KOPT-K1 (cell line): ENCODE data around the gene VWC2.

Experiments used
- H3K27ac ChIP-seq: fragments of 200-600 bp; sonication (generic); 2 replicates; pipeline ENCODE4 v1.5.1; 2016; ENCODE audit warnings: antibody characterized with exemption, mild to moderate bottlenecking, low read depth, low read length; ENCODE audit not compliant: poor library complexity, severe bottlenecking
- H3K36me3 ChIP-seq: fragments of 200-600 bp; sonication (generic); 2 replicates; pipeline ENCODE4 v1.5.1; 2017; ENCODE audit warnings: antibody characterized with exemption, mild to moderate bottlenecking, low read length, moderate library complexity; ENCODE audit not compliant: insufficient read depth
- H3K9me3 ChIP-seq: fragments of 200-600 bp; sonication (generic); 2 replicates; pipeline ENCODE4 v1.5.1; 2017; ENCODE audit warnings: antibody characterized with exemption, low read length, mild to moderate bottlenecking; ENCODE audit not compliant: insufficient read depth, poor library complexity, severe bottlenecking

VWC2 gene

GRCh38 chr7:49927631-49928030, 154.2 kb downstream of the VWC2 start:
- peaks cover 21% of the 10 kb centered on the region for H3K9me3 ChIP-seq
- no peak overlapping the region for H3K27ac ChIP-seq
- H3K36me3 ChIP-seq: no peaks in the 10 kb centered on the region

GRCh38 chr7:49928787-49929186, 155.3 kb downstream of the VWC2 start:
- H3K27ac ChIP-seq: no peak overlapping the region
- peaks cover 24% of the 10 kb centered on the region for H3K9me3 ChIP-seq
- no peaks in the 10 kb centered on the region for H3K36me3 ChIP-seq

GRCh38 chr7:49931627-49932026, 158.2 kb downstream of the VWC2 start:
- H3K36me3 ChIP-seq: no peaks in the 10 kb centered on the region
- peaks cover 24% of the 10 kb centered on the region for H3K9me3 ChIP-seq
- no peak overlapping the region for H3K27ac ChIP-seq

- Histone ChIP-seq H3K9me3 (peaks cover 3% of the 10 kb centered on the region), H3K27ac (no peak overlapping the region), H3K36me3 (no peaks in the 10 kb centered on the region)
Measured at GRCh38 chr7:49937608-49938007, 164.2 kb downstream of the VWC2 start.
